Vagina (tissue), 2 donors: ENCODE measurements around the gene MED7.

ENCODE experiments used
- CTCF ChIP-seq, 3 experiments: fragments of 450-650 bp in 2 of 3; fragments of 200-600 bp in 1 of 3; sonication (generic) in 1 of 3; IDR thresholded peaks; one replicate each; pipeline ENCODE4 v1.5.1; 2017 to 2019; ENCODE audit warnings: antibody characterized with exemption in 3 of 3, mild to moderate bottlenecking in 2 of 3, moderate library complexity in 2 of 3
- POLR2A ChIP-seq, 2 donors: fragments of 450-650 bp; IDR thresholded peaks; one replicate each; pipeline ENCODE4 v1.6.1; 2017; ENCODE audit warnings: antibody characterized with exemption in 2 of 2, mild to moderate bottlenecking in 2 of 2, moderate library complexity in 2 of 2

DNA sequence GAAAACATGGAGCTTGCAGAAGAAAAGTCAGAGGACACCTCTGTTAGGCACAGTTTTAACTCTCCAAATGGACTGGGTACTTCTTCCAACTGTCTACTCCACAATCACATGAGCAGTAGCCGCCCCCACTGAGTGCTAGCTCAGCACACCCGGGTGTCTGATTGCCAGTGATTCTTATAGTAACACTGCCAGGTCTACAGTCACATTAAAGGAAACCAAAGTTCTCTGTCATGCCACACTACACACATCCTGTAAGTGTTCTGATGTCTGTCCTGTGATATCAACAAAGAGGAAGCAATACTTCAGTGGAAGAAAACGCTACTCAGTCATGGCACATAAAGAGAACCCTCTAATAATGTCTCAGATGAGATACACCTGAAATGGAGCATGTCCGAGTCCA, 33.7 kb downstream of the MED7 start, which contains the start of gene HAVCR2:
- peak in 1 of 2 donors; percentile 22 for TF ChIP-seq POLR2A (IDR thresholded peaks at IDR 0.05)
- no peak for TF ChIP-seq CTCF (IDR thresholded peaks at IDR 0.05)
